Activated CD4-positive, alpha-beta T cell treated with anti-CD3 and anti-CD28 coated beads, Interleukin-2, Interleukin-6, amounts not matched to agents 100 ng/mL and 50 ng/mL, durations not matched to agents 16 hours and 8 hours (primary cell): ENCODE data around the gene CDK6.
A peak's percentile ranks its signal among the peaks of the same experiment; 100 is the strongest.
"Not testable (repeated sequence)": the region's sequence is repeated elsewhere in the genome, so short reads cannot be mapped to it uniquely, and the experiment has no call there.

Experiments
- DNase-seq: peaks from one replicate; pipeline ENCODE4 v3.0.0-alpha.2; 2020

Gene CDK6

DNA sequence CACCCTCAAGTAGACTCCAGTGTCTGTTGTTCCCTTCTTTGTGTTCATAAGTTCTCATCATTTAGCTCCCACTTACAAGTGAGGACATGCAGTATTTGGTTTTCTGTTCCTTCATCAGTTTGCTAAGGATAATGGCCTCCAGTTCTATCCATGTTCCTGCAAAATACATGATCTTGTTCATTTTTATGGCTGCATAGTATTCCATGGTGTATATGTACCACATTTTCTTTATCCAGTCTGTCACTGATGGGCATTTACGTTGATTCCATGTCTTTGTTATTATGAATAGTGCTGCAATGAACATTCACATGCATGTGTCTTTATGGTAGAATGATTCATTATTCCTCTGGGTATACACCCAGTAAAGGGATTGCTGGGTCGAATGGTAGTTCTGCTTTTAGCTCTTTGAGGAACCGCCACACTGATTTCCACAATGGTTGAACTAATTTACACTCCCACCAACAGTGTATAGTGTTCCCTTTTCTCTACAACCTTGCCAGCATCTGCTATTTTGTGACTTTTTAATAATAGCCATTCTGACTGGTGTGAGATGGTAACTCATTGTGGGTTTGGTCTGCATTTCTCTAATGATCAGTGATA lies 79.0 kb downstream of the CDK6 start:
- not testable (repeated sequence) for DNase-seq

DNA sequence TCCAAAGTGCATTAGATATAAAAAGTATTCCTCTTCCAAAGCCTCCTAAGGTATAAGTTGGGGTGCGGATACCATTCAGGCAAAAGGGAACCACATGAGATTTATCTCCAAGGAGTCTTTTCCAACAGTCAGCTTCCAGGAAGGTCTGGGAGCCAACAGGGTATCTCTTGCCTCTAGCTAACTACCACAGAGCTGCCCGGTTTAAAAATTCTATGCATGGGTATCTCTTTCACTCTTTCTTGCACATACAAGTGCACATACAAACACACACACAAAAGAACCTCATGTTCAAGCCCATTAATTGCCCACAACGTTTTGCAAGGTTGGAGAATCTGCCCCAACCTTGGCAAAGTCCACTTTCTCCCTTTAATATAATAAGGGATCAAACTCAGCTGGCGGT lies 80.7 kb downstream of the CDK6 start:
- DNase-seq = no peak

- DNase-seq = no peak
These were observed 81.3 kb downstream of the CDK6 start for GRCh38 chr7:92754919-92755581.

DNA sequence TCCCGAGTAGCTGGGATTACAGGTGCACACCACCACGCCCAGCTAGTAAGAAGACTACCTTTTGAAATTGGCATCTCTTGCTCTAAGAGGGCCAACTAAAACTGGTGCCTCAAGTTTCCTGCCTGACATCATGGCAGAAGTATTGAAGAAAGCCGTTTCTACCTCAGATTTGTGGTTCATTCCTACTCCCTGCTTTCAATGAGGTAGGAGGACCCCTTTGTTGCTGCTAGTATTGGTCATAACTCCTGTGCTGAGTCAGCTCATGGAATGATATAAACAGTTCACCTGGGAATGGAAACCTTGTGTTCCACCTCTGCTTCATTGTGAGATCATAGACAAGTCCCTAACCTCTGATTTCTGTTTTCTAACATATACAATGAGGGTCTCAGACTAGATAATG lies 82.8 kb downstream of the CDK6 start:
- DNase-seq = no peak

DNA sequence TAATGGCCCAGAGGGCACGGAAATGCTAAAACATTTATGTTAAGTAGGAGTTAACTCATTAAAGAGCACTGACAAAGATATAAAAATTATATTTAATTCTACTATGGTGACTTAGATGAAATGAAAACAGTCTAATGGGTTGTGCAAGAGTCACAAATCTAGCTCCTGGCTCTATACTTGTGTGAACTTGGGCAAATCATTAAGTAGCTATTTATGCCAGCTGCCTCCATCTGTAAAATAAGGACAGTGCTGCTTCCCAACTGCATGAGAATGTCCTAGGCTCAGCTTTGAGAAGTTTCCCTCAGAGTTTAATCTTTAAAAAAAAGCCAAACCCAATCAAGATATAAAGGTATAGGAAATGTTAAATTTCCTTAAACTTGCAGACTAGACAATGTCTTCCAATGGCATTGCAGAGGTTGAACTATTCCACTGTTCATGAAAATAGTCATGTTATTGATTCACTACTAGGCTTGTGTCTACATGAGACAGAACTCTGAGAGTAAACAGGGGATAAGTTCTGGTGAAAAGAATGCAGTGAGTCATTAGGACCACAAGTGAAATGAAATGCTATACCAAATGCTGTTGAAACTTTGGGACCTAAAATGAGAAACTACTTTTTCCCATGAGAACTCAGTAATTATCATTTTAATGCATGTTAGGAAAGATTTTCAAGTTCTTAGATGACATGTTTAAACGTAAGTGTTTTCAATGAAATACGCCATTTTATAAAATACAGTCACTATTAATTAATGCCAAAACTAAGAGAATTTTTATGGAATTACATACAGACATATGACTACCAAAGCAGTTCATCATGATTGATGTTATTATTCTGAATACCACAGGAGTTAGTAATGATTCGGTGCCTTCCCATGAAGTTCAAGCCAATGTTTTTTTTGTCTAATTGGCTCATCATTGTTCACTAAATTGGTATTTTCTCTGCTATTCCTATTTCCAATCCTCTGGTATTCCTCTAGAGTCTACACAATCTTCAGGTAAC lies 84.2 kb downstream of the CDK6 start:
- DNase-seq = no peak

GRCh38 chr7:92750946-92751345 lies 85.4 kb downstream of the CDK6 start:
- DNase-seq = no peak

DNA sequence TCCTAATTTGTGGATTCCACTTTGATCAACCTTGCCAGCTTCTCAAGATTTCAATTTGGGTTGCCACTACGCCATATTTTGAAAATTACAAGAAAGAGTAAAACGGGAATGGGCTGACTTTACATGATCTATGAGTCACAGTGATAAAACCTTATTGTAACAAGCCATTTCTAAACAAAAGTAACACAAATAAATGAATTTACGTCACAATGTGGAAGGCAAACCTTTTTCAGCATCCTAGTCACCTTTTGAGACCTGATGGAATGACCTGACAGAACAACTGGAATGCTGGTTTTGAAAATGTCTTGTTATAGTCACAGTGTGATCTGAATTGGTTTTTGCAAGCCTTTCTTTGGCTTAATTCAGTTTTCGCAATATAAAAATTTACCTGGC lies 85.9 kb downstream of the CDK6 start:
- no peak for DNase-seq

DNA sequence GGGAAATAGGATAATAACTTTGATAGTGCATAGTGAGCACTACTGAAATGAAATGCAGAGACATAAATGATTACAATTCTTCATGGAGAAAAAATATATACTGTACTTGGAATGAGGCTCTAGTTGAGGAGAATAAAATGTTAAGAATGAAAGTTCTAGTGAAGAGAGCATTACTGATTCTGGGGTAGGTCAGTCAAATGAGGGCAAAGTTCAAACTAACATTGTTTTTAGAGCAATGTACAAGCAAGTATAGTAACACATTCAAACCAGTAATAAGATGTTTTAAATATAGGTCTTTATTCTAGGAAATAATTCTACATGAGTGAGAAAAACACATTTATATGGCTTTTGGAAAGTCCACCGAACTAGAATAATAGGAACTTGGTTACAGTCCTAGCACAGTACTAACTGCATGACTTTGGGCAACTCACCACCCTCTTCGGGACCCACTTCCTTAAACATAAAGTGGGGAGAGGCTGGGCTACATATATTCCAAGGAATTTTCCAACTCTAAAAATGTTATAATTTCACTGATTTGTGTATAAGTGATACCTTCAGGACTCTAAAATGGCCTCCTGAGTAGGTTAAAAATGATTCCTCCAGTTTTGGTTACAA lies 86.4 kb downstream of the CDK6 start:
- no peak for DNase-seq

DNA sequence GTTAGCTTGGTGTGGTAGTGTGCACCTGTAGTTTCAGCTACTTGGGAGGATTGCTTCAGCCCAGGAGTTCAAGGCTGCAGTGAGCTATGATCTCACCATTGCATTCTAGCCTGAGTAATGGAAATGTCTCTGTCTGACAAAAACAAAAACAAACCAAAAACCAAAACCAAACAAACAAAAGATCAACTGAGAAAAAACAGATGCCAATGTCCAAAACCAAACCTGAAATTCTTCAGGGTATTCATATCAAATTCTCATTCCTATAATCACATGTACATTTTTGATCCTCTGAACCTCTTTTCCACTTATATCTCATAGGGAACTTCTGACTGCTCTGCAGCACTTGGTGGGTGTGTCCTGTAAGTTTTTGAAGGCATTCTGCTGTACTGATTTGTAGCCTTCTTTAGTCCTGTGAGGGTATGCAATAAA lies 87.0 kb downstream of the CDK6 start:
- DNase-seq = no peak

GRCh38 chr7:92748495-92748894 lies 87.9 kb downstream of the CDK6 start:
- no peak for DNase-seq

- DNase-seq = no peak
These were observed 89.1 kb downstream of the CDK6 start for GRCh38 chr7:92747041-92747835.

GRCh38 chr7:92745241-92745640 lies 91.1 kb downstream of the CDK6 start:
- no peak for DNase-seq

GRCh38 chr7:92744180-92744579 lies 92.2 kb downstream of the CDK6 start:
- not testable (repeated sequence) for DNase-seq

- no peak for DNase-seq
These were observed 94.2 kb downstream of the CDK6 start for GRCh38 chr7:92742186-92742585.

DNA sequence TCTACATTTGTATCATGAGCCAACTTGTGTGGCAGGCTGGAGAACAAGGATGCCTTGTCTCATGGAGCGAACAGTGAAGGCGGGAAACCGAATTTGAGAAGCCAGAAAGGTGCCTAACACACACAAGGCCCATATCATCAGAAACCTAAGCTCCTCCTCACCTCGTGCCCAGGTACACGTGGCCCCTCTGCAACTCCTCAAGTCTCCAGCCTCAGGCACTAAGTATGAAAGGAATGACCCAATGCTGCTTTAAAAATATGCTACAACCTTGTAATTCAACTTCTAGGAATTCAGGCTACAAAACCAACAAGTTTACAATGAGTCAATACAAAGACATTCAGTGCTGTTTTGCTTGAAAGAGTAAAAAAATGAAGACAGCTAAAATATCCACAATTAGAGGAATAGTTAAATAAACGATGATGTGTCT lies 95.7 kb downstream of the CDK6 start:
- DNase-seq = no peak

DNA sequence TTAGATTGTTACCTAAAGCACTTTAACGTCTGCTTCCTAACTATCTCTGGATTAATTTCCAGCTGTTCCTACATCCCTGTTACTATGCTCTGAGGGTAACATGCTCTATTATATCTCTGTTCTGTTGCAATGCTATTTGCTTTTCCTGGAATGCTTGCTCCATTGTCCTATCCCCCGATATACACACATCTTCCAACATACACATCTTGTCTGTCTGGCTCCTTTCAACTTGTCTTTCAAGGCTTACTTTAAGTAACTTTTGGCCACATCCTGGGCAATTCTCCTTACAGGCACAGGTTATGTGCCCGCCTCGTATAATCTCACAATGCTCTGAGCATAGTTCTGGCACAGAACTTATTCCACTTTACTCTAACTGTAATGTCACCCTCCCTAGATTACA lies 96.2 kb downstream of the CDK6 start:
- no peak for DNase-seq

DNA sequence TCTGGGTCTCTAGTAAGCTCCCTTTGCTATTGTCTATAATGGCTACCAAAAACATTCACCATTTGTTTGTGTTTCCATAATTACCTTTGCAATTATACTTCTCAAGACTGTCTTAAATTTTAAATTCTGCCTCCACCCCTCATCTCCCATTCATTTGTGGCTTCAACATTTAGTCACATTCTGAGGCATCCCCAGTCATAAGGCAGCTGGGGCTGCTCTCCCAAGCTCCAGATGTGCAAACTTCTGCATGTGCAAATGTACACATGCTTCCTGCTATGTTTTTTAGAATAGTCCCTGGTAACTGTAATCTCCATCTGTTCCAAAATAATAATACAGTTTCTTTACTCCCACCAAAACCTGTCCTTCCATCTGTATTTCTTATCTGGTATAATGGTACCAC lies 97.3 kb downstream of the CDK6 start:
- DNase-seq = peak; percentile 40

GRCh38 chr7:92737706-92738105 lies 98.7 kb downstream of the CDK6 start:
- DNase-seq = no peak

GRCh38 chr7:92736870-92737269 lies 99.5 kb downstream of the CDK6 start:
- DNase-seq = no peak

DNA sequence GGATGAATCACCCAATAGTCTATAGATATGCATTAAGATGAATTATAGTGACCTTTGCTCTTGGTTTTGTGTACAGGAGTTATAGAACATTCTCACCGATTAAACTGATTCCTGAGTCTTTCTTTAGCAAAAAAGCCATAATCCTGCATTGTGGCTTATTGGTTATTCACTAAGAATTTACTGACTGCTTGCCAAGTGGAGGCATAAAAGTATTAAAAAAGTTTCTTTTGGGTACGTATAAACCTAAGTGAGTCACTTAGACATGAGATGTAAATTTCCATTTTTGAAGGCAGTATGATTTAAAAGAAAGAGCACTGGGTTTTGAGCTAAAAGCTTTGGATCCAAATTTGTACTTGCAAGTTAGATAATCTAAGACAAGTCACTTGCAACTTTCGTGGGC lies 100.7 kb downstream of the CDK6 start:
- DNase-seq = no peak

DNA sequence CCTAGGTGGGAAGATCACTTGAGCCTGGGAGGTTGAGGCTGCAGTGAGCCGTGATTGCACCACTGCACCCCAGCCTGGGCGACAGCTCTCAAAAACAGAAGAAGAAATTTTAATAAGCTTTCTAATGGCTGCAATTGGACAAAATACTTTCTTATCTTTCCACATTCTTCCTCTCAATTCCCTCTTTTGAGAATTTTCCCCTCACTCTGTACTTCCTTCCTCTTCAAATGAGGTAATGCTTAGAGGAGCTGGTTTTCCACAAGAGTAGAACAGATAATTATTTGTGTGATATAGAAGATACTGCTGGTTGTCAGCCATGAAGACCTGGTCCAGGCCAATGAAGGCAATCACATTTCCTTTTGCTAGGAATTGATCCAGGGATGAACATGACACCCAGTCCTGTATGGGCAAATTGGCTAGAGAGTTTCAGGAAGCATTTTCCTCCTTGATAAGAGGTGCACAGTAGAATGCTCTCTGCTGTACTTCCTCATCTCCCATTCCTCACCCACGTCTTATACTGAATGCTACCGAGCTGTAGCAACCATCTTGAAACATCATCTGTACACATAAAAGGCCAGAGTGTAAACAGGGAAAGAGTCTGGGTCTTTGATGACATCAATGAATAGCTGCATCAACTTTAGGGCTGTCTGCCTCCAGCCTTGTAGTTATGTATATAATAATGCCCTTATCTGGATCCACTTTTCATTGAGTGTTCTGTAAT lies 103.9 kb downstream of the CDK6 start:
- no peak for DNase-seq
